IPS DF 6.9 (cell line): ENCODE data around the gene CASP9.
"Not testable (repeated sequence)": the region's sequence is repeated elsewhere in the genome, so short reads cannot be mapped to it uniquely, and the experiment has no call there.

Source experiments
- DNase-seq: peaks from one replicate; pipeline ENCODE4 v3.0.0-alpha.2; 2013; ENCODE audit warnings: low read depth, low spot score
- H3K27ac ChIP-seq: one replicate; pipeline ENCODE4 v1.5.1; 2013; ENCODE audit warnings: low read length, control low read depth
- H3K27me3 ChIP-seq: 2 replicates; pipeline ENCODE4 v1.6.1; 2013; ENCODE audit warnings: mild to moderate bottlenecking, low read length; ENCODE audit not compliant: control insufficient read depth, insufficient read depth
- H3K36me3 ChIP-seq: 2 replicates; pipeline ENCODE4 v1.6.1; 2013; ENCODE audit warnings: low read length; ENCODE audit not compliant: control insufficient read depth, insufficient read depth
- H3K4me1 ChIP-seq: 2 replicates; pipeline ENCODE4 v1.6.1; 2013; ENCODE audit warnings: low read length; ENCODE audit not compliant: control insufficient read depth, insufficient read depth
- H3K4me3 ChIP-seq: 2 replicates; pipeline ENCODE4 v1.5.1; 2013; ENCODE audit warnings: mild to moderate bottlenecking, low read length
- H3K9me3 ChIP-seq: 2 replicates; pipeline ENCODE4 v1.6.1; 2013; ENCODE audit warnings: low read length, inconsistent platforms; ENCODE audit not compliant: control insufficient read depth, insufficient read depth
- WGBS: extraction: QIAGEN DNeasy Blood & Tissue Kit; methylation state at CpG from one replicate; pipeline ENCODE4 v1.1.7; 2013; ENCODE audit warnings: mixed read lengths, missing lambda C conversion rate; ENCODE audit not compliant: insufficient read length, insufficient coverage; 5-methylcytosine and 5-hydroxymethylcytosine counted together

Gene CASP9

DNA sequence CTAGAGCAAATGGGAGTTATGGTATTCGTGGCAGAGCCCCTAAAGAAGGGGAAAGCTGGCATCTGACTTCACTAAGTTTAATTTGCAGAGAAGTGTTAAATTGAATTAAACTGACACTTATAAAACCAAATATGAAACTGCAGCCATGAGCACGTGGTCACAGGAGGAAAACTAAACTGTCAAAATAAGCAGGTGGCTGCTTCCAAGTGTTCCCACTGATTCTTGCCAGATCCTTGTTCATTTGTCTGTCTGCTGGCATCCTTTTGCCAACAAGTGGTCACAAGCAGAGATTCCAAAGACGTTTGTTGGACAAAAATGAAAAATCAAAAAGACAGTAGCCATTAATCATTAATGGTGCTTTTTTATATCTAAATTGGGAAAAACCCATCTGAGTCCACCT is 54.7 kb downstream of the CASP9 start:
- no peaks in the 10 kb centered on the region for H3K27me3 ChIP-seq

DNA sequence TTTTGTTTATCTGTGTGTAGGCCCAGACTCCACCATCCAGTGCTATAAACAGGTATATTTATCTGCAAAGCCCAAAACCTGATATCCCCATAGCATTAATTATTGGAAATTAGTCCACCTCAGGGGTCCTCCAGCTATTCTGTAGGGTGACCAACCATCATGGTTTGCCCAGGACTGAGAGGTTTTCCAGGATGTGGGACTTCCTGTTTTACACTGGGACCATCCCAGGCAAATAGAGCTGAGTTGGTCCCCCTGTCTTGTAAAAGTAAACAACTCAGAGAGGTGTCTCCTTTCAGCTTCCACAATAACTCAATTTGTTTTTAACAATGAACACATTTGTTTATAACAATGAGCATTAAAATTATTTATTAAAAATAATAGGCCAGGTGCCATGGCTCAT is 55.9 kb downstream of the CASP9 start:
- Histone ChIP-seq H3K36me3 (no peaks in the 10 kb centered on the region), H3K9me3 (no peaks in the 10 kb centered on the region), H3K27ac (no peak overlapping the region), H3K27me3 (no peaks in the 10 kb centered on the region), H3K4me3 (no peak overlapping the region), H3K4me1 (no peaks in the 10 kb centered on the region; the same call in 1 of the 2 replicates)
- no peak for DNase-seq

More for the DNA sequence above, 54.7 kb downstream of the CASP9 start:
- no peak overlapping the region for H3K27ac ChIP-seq
- no peaks in the 10 kb centered on the region for H3K9me3 ChIP-seq
- H3K36me3 ChIP-seq, result no peaks in the 10 kb centered on the region
- no peaks in the 10 kb centered on the region for H3K4me1 ChIP-seq
- no peak overlapping the region for H3K4me3 ChIP-seq
- DNase-seq, result no peak
- no CpG with 5 or more reads among the region's 3 CpGs for WGBS

DNA sequence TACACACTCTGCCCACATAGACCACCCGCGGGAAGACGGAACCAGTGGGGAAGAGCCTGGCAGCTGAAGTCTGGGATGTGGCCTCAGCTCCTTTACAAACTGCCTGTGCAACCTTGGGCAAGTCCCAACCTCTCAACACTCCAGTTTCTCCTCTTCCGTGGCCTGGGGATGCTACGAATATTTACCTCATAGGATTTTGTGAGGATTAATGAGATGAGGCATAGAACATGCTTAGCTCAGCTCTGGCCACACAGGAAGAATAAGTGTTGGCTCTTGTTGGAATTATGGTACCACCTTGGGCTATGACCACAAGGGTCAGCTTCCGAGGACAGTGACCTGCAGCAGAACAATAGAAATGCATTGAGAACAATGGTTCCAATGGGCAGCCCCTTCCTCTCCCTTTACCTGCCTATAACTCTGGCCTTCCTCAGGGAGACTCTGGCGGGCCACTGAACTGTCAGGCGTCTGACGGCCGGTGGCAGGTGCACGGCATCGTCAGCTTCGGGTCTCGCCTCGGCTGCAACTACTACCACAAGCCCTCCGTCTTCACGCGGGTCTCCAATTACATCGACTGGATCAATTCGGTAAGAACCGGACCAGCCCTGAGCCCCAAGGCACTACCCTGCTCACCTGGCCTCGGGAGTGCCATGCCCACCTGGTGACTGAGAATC is 56.9 kb downstream of the CASP9 start:
- not testable (repeated sequence) for H3K27ac ChIP-seq, H3K36me3 ChIP-seq, H3K27me3 ChIP-seq, H3K4me3 ChIP-seq, H3K4me1 ChIP-seq, H3K9me3 ChIP-seq, DNase-seq
- no CpG with 5 or more reads among the region's 22 CpGs for WGBS

DNA sequence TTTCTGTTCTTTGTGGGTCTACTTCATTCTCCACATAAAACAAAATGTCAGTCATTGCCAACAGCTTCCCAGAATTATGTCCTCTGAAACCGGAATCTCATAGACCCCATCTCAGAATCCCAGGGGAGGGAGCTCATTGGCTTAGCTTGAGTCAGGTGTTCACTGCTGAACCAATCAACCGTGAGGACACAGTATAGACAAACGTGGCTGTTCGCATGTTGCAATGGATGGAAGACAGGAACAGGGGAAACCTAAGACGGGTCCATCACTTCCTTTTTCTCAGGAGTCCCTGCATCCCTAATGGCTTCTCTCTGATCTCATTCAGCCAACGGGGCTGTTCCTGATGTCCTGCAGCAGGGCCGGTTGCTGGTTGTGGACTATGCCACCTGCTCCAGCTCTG is 58.3 kb downstream of the CASP9 start:
- no peaks in the 10 kb centered on the region for H3K27me3 ChIP-seq
- H3K4me3 ChIP-seq, result no peak overlapping the region
- no peaks in the 10 kb centered on the region; the same call in 1 of the 2 replicates for H3K4me1 ChIP-seq
- H3K36me3 ChIP-seq, result no peaks in the 10 kb centered on the region
- H3K27ac ChIP-seq, result no peak overlapping the region
- WGBS, result no CpG with 5 or more reads among the region's 7 CpGs
- no peak for DNase-seq
- no peaks in the 10 kb centered on the region for H3K9me3 ChIP-seq

DNA sequence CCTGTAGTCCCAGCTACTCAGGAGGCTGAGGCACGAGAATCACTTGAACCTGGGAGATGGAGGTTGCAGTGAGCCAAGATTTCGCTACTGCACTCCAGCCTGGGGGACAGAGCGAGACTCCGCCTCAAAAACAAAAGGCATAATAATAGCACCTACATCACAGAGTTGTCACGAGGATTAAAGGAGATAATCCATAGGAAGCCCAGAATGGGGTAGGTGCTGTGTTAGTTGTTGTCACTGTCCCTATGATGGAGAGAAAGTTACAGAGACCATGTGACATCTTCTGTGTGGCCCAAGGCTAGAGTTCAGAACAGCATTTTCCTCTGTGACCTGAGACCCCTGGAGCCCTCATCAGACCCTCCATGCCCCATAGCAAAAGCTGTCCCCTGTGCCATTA is 60.1 kb downstream of the CASP9 start:
- H3K27ac ChIP-seq, DNase-seq, H3K9me3 ChIP-seq, H3K27me3 ChIP-seq, H3K4me1 ChIP-seq, H3K4me3 ChIP-seq, H3K36me3 ChIP-seq: not testable (repeated sequence)
- no CpG with 5 or more reads among the region's 5 CpGs for WGBS

DNA sequence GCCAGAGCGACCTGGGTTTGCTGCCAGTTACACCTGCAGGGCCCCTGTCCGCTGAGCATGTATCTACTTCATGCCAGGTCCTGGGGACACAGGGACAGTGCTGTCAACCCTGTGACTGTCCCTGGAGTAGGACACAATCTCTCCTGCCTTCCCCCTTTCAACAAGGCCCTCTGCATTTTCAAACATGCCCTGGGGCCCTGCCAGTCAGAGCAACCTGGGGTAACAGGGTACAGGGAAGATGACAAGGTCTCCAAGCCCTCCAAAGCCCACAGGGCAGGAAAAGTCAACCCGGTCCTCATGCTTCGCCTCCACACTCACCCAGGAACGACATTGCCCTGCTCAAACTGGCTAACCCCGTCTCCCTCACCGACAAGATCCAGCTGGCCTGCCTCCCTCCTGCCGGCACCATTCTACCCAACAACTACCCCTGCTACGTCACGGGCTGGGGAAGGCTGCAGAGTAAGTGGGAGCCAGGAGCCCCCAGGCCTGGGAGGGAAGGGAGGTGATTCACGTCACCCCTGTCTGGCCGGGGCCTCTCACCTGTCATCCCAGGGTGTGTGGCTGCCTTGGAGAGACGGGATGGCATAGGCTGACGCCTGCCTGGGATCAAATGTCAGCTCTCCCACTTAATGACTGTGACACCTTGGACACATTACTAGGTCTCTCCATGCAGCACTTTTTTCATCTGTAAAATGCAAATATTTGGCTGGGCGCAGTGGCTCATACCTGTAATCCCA is 60.8 kb downstream of the CASP9 start:
- not testable (repeated sequence) for H3K27me3 ChIP-seq, H3K9me3 ChIP-seq, H3K4me1 ChIP-seq, H3K36me3 ChIP-seq, H3K4me3 ChIP-seq, DNase-seq, H3K27ac ChIP-seq
- WGBS, result no CpG with 5 or more reads among the region's 15 CpGs

DNA sequence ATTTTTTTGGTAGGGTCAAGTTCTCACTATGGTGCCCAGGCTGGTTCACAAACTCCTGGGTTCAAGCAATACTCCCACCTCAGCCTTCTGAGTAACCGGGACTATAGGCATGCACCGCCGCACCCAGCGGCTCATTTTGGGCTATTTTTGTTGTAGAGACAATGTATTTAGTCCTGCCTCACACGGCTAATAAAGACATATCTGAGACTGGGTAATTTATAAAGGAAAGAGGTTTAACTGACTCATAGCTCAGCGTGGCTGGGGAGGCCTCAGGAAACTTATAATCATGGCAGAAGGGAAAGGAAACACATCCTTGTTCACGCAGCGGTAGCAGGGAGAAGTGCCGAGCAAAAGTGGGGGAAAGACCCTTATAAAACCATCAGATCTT is 63.3 kb downstream of the CASP9 start:
- Histone ChIP-seq H3K27me3 (no peaks in the 10 kb centered on the region), H3K36me3 (no peaks in the 10 kb centered on the region), H3K4me1 (no peaks in the 10 kb centered on the region; the same call in 1 of the 2 replicates), H3K27ac (no peak overlapping the region), H3K4me3 (no peak overlapping the region), H3K9me3 (no peaks in the 10 kb centered on the region)
- WGBS, result no CpG with 5 or more reads among the region's 9 CpGs
- DNase-seq, result no peak

DNA sequence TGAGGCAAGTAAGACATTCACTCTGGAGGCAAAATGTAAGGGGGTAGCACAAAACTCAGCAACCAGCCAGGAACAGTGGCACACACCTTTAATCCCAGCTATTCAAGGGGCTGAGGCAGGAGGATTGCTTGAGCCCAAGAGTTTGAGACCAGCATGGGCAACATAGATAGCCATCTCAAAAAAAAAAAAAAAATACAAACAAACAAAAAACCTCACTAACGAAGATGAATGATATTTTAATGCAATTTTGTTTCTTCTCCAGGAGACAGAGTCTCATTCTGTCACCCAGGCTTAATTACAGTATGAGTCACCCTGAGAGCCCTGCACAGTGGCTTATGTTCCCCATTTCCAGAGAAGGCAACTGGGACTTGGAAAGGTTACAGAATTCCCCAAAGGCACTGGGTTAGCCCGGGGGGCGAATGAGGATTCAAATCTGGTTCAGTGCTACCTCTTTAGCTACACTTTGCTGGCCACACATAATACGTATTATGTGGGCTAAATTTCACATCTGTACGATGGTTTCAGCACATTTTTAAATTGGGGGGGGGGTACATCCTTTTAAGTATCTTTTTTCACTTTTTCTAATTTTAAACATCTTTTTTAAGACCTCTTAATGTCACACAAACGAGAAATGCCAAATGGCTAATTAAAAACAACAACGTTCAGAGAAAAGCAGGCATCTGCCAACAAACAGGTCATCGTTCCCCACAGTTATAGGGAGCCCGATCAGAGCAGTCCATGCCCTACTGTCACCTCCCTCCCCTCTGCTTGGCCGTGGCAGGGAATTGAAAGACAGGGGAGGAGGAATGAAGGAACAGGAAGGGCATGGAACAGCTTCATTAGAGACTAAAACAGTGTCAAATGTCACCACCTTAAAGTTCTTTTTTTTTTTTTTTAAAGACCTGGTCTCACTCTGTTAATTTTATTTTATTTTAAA is 64.0 kb downstream of the CASP9 start:
- Histone ChIP-seq H3K4me1 (no peaks in the 10 kb centered on the region; the same call in 1 of the 2 replicates), H3K27ac (no peak overlapping the region), H3K36me3 (no peaks in the 10 kb centered on the region), H3K27me3 (no peaks in the 10 kb centered on the region), H3K4me3 (no peak overlapping the region), H3K9me3 (no peaks in the 10 kb centered on the region)
- no peak for DNase-seq
- no CpG with 5 or more reads among the region's 10 CpGs for WGBS

DNA sequence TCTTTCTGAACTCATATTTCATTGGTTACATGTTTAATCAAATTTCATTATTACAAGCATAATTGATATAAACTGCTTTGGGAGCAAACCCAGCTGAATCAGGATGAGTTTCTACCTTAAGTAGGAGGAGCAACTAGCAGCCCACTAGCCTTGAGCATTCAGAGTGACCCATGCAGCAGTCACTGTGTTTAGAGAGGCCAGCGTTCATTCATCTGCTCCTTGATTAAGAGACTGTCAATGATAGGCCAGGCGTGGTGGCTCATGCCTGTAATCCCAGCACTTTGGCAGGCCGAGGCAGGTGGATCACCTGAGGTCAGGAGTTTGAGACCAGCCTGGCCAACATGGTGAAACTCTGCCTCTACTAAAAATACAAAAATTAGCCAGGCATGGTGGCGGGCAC is 65.6 kb downstream of the CASP9 start:
- not testable (repeated sequence) for H3K27me3 ChIP-seq, H3K4me3 ChIP-seq, DNase-seq, H3K9me3 ChIP-seq, H3K4me1 ChIP-seq, H3K27ac ChIP-seq, H3K36me3 ChIP-seq
- WGBS, result no CpG with 5 or more reads among the region's 4 CpGs

DNA sequence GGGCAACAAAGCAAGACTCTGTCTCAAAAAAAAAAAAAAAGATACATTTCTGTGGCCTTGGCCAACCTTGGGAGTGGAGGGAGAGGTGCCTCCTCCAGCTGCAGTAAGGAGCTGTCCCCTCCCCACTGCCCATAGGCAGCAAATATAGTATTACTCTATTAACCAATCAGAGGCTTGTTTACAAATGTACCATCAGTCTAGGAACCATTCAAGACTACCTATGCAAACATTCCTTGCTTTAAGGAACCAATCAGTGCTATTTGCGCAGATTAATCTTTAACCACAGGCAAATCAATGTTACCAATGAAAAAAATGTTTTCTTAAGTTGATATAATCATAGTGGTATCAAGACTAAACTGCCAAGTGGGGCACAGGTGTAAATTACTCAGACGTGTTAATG is 66.4 kb downstream of the CASP9 start:
- no peak overlapping the region for H3K4me3 ChIP-seq
- H3K4me1 ChIP-seq, result no peaks in the 10 kb centered on the region
- no peak overlapping the region for H3K27ac ChIP-seq
- WGBS, result no CpG with 5 or more reads among the region's 2 CpGs
- DNase-seq, result no peak
- no peaks in the 10 kb centered on the region for H3K36me3 ChIP-seq
- H3K9me3 ChIP-seq, result no peaks in the 10 kb centered on the region; the same call in 1 of the 2 replicates
- H3K27me3 ChIP-seq, result no peaks in the 10 kb centered on the region
